ENCODE measurements around the gene GSK3A. TPM values are rescaled to one million over a fixed set of nuclear protein-coding genes. Genes with fewer than 3 reads are reported as not detected.

Gene GSK3A
- total RNA-seq, 1 donor from 2014 or later = 39.8 TPM

- DNase-seq = no peak
- no peaks in the 10 kb centered on the region for H3K27me3 ChIP-seq (ENCODE audit: low read depth)
- H3K9me3 ChIP-seq = no peaks in the 10 kb centered on the region
- peaks cover 44% of the 10 kb centered on the region for H3K4me1 ChIP-seq
- H3K4me3 ChIP-seq = no peak overlapping the region
- H3K27ac ChIP-seq = no peak overlapping the region
- intact Hi-C loops (cut with DNase I) = no loop called here
- no peak for ATAC-seq
- H3K36me3 ChIP-seq = peaks cover 74% of the 10 kb centered on the region
- TF ChIP-seq CTCF (IDR thresholded peaks at IDR 0.05) = no peak
Measured at GRCh38 chr19:42212886-42213285, 29.5 kb downstream of the GSK3A start.

GRCh38 chr19:42208612-42209011 is 33.8 kb downstream of the GSK3A start:
- Histone ChIP-seq H3K4me3 (no peak overlapping the region), H3K27ac (no peak overlapping the region), H3K9me3 (no peaks in the 10 kb centered on the region), H3K4me1 (peaks cover 35% of the 10 kb centered on the region), H3K36me3 (peaks cover 98% of the 10 kb centered on the region), H3K27me3 (ENCODE audit: low read depth) (no peaks in the 10 kb centered on the region)
- DNase-seq (no peak), ATAC-seq (no peak)
- intact Hi-C loops (cut with DNase I) = no loop called here
- TF ChIP-seq CTCF (IDR thresholded peaks at IDR 0.05) = no peak

- intact Hi-C loops (cut with DNase I) = no loop called here
- DNase-seq = peak; percentile 63
- peaks cover 36% of the 10 kb centered on the region for H3K4me1 ChIP-seq
- H3K4me3 ChIP-seq = no peak overlapping the region
- H3K36me3 ChIP-seq = peaks cover 98% of the 10 kb centered on the region
- no peaks in the 10 kb centered on the region for H3K27me3 ChIP-seq (ENCODE audit: low read depth)
- no peak for TF ChIP-seq CTCF (IDR thresholded peaks at IDR 0.05)
- no peak overlapping the region for H3K27ac ChIP-seq
- ATAC-seq = peak; percentile 73 to 74
- H3K9me3 ChIP-seq = no peaks in the 10 kb centered on the region
Measured at GRCh38 chr19:42207767-42208271, 34.6 kb downstream of the GSK3A start.

GRCh38 chr19:42206871-42207755 is 35.3 kb downstream of the GSK3A start:
- H3K36me3 ChIP-seq = peaks cover 98% of the 10 kb centered on the region
- no peak for ATAC-seq
- peak overlapping the region; percentile 60 for H3K27ac ChIP-seq
- no peak overlapping the region for H3K4me3 ChIP-seq
- no peaks in the 10 kb centered on the region for H3K9me3 ChIP-seq
- no peak for TF ChIP-seq CTCF (IDR thresholded peaks at IDR 0.05)
- H3K27me3 ChIP-seq (ENCODE audit: low read depth) = no peaks in the 10 kb centered on the region
- DNase-seq = no peak
- peaks cover 37% of the 10 kb centered on the region for H3K4me1 ChIP-seq
- intact Hi-C loops (cut with DNase I) = no loop called here

GRCh38 chr19:42204664-42205063 is 37.7 kb downstream of the GSK3A start:
- DNase-seq = no peak
- Histone ChIP-seq H3K9me3 (no peaks in the 10 kb centered on the region), H3K27me3 (ENCODE audit: low read depth) (no peaks in the 10 kb centered on the region), H3K27ac (no peak overlapping the region), H3K36me3 (peaks cover 96% of the 10 kb centered on the region), H3K4me3 (no peak overlapping the region), H3K4me1 (peaks cover 60% of the 10 kb centered on the region)
- intact Hi-C loops (cut with DNase I) = no loop called here
- no peak for TF ChIP-seq CTCF (IDR thresholded peaks at IDR 0.05)
- no peak for ATAC-seq

All from lower lobe of right lung (tissue), 2 donors.